GM18519 (cell line): ENCODE results near the gene ENOPH1.

Experiments used
- ATAC-seq: cut with Tn5 transposase; IDR thresholded peaks from one replicate; pipeline ENCODE4 v1.9.1; 2021; ENCODE audit warnings: mild to moderate bottlenecking, moderate library complexity; ENCODE audit not compliant: unreplicated experiment, low FRiP score

The ENOPH1 gene

DNA sequence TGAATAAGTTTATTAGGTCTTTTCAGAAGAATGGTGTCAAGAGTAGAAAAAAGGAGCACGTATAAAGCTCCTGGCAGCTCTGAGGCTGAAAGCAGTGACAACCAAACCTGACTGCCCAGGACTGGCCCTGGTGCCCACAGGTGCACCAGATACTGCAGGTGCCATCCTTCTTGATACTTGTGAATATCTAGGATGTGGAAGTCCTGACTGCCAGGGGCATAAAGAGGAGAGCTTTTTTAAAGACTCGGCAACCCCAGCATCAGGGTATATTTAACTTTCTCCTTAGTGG, 70.7 kb downstream of the ENOPH1 start:
- ATAC-seq = no peak

DNA sequence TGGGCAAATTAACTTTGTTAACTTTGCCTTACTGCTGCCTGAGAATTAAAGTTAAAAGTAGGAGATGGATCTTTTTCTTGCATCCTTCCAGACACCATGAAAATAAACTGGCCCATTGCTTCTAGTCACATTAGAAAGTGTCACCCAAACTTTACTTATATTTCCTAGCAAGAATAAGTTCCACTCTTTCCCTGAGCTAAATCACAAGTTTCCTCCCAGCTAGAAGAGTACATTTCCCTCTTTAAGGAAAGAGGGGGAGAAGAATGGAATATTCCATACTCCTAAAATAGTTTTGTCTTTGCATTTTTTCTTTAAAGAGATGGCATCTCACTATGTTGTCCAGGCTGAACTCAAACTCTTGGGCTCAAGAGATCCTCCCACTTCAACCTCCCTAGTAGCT, 77.6 kb downstream of the ENOPH1 start:
- no peak for ATAC-seq

DNA sequence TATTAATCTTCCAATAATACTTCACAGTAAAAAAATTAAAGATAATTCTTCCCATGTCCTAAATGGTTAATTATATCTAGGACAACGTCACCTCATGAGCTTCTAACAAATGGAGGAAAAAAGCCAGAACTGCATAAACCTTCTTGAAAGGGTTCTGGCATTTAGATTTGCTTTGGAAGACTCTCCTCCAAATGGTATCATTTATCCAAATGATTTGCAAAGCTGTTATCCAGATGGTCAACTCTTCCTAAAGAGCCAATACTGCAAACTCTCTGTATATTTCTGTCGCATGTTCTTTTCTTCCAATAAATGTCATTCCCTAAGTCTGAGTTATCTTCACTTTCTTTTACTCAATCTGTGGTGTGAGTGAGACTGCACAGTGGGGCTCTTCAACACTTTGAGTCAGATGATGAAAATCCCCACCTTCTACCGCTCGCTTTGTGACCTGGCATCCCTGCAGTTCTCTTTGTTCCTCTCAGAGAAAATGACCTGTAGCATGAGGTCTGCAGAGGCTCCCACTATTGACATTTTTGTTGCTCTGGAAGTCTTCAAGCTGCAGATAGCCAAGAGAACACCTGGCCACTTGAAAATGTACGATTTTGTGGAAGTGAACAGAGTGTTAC, 78.5 kb downstream of the ENOPH1 start:
- ATAC-seq = no peak

- ATAC-seq = no peak
These were observed 79.8 kb downstream of the ENOPH1 start for GRCh38 chr4:82510216-82510615.
